Thymus (tissue), 11 donors: Measurements from ENCODE around the gene CHCHD4. TPM values are rescaled to one million over a fixed set of nuclear protein-coding genes. Genes with fewer than 3 reads are reported as not detected.

Experiments used
- DNase-seq, 9 donors: peaks; one replicate each; pipeline ENCODE4 v3.0.0-alpha.2; 2013; ENCODE audit warnings: low spot score in 9 of 9, low read depth in 6 of 9, missing footprints in 1 of 9
- H3K27ac ChIP-seq, 2 donors: one replicate each; pipeline ENCODE4 v1.5.1; 2013; ENCODE audit warnings: control low read depth in 1 of 2, low read depth in 1 of 2, low read length in 1 of 2, mild to moderate bottlenecking in 1 of 2, moderate library complexity in 1 of 2
- H3K27me3 ChIP-seq, 2 donors: one replicate each; pipeline ENCODE4 v1.5.1; 2013; ENCODE audit warnings: low read length in 1 of 2; ENCODE audit not compliant: control insufficient read depth in 2 of 2, insufficient read depth in 1 of 2
- H3K36me3 ChIP-seq, 2 donors: one replicate each; pipeline ENCODE4 v1.5.1; 2013; ENCODE audit warnings: low read length in 1 of 2, mild to moderate bottlenecking in 1 of 2, moderate library complexity in 1 of 2; ENCODE audit not compliant: control insufficient read depth in 2 of 2, insufficient read depth in 2 of 2
- H3K4me1 ChIP-seq, 2 donors: one replicate each; pipeline ENCODE4 v1.5.1; 2013; ENCODE audit warnings: low read length in 2 of 2; ENCODE audit not compliant: control insufficient read depth in 2 of 2, insufficient read depth in 2 of 2
- H3K4me3 ChIP-seq, 2 donors: one replicate each; pipeline ENCODE4 v1.5.1; 2013; ENCODE audit warnings: low read length in 2 of 2, control low read depth in 1 of 2, mild to moderate bottlenecking in 1 of 2
- H3K9me3 ChIP-seq, 2 donors: one replicate each; pipeline ENCODE4 v1.5.1; 2013; ENCODE audit warnings: low read length in 1 of 2, mild to moderate bottlenecking in 1 of 2; ENCODE audit not compliant: control insufficient read depth in 2 of 2, insufficient read depth in 1 of 2
- WGBS: extraction: QIAGEN DNeasy Blood & Tissue Kit; methylation state at CpG from one replicate; pipeline ENCODE4 v1.1.7; 2013; 5-methylcytosine and 5-hydroxymethylcytosine counted together
- polyA plus RNA-seq: library from polyadenylated mRNA; stranded (reverse); fragments of 200-250 nt; gene quantifications from one replicate; pipeline ENCODE4 v1.2.3, GENCODE V29; 2013
- total RNA-seq: library from RNA; stranded (reverse); fragments of 120-200 nt; gene quantifications from one replicate; pipeline ENCODE4 v1.2.4, GENCODE V29; 2013
- donor health status: healthy.

CHCHD4 gene
- total and polyA plus RNA-seq, 2 donors = 10.8 to 14.4 TPM

DNA sequence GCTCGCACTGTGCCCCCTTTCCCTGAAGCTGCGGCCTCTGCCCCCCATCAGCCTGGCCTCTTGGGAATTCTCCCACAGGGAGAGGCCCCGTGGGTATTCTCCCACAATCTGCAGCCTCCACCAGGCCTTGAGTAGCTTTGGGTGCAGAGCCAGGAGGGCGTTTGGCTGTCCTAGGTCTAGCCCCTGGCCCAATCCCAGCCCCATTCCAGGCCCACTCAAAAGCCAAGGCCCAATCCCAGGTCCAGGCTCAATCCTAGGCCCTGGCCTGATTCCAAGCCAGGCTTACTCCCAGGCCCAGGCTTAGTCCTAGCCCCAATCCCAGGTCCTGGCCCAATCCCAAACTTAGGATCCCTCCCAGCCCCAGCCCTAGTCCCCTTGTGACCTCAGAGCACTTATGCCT is 59.8 kb downstream of the CHCHD4 start:
- H3K36me3 ChIP-seq = no peaks in the 10 kb centered on the region
- H3K27ac ChIP-seq = no peak overlapping the region
- 80% methylated on average over 4 of the region's 4 CpGs for WGBS
- H3K27me3 ChIP-seq = no peaks in the 10 kb centered on the region
- H3K4me1 ChIP-seq = no peaks in the 10 kb centered on the region
- H3K4me3 ChIP-seq = no peak overlapping the region
- DNase-seq = no peak
- no peaks in the 10 kb centered on the region for H3K9me3 ChIP-seq

DNA sequence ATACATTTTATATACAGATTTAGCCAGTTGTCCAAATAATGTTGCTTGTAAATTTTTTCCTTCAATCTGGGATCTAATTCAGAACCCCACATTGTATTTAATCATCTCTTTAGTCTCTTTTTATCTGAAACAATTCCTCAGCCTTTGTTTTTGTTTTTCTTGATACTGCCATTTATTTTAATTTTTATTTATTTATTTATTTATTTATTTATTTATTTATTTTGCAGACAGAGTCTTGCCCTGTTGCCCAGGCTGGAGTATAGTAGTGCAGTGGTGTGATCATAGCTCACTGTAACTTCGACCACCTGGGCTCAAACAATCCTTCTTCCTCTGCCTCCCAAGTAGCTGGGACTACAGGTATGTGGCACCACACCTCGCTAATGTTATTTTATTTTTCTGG is 61.5 kb downstream of the CHCHD4 start:
- 95% methylated on average over 2 of the region's 2 CpGs for WGBS

More for the DNA sequence above, 61.5 kb downstream of the CHCHD4 start:
- Histone ChIP-seq H3K27me3 (no peaks in the 10 kb centered on the region), H3K4me1 (no peaks in the 10 kb centered on the region), H3K36me3 (no peaks in the 10 kb centered on the region), H3K4me3 (no peak overlapping the region), H3K9me3 (peaks cover 0 to under 1% of the 10 kb centered on the region in 2 donors), H3K27ac (no peak overlapping the region)
- no peak for DNase-seq

Other genes with a start within 250 kb of the CHCHD4 start
- under 0.01 TPM for gene WNT7A, start 244.8 kb downstream of the CHCHD4 start, total RNA-seq
- gene WNT7A, start 244.8 kb downstream of the CHCHD4 start, polyA plus RNA-seq = 0.14 TPM
- 29.9 TPM for gene TMEM43, start 182 bp upstream of the CHCHD4 start, total RNA-seq
- gene TMEM43, start 182 bp upstream of the CHCHD4 start, polyA plus RNA-seq = 50.4 TPM
- 19.1 TPM for gene XPC, start 53.7 kb upstream of the CHCHD4 start, total RNA-seq
- 32.8 TPM for gene XPC, start 53.7 kb upstream of the CHCHD4 start, polyA plus RNA-seq
- gene LSM3, start 53.9 kb upstream of the CHCHD4 start, total RNA-seq = 20.9 TPM
- 18.3 TPM for gene LSM3, start 53.9 kb upstream of the CHCHD4 start, polyA plus RNA-seq